ENCODE results near the gene SPARCL1.
"Not testable (repeated sequence)": the region's sequence is repeated elsewhere in the genome, so short reads cannot be mapped to it uniquely, and the experiment has no call there.

DNA sequence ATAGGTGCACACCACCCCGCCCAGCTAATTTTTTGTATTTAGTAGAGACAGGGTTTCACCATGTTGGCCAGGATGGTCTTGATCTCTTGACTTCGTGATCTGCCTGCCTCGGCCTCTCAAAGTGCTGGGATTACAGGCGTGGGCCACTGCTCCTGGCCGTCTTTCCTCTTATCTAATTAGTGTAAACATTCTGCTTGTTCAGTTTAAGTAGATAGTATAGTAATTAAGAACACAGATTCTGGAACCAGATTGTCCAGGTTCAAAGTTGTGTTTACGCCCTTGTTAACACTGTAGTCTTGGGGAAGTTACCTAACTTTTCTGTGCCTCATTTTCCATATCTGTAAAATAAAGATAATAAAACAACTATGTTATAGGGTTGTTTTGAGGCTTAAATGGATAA, 82.8 kb downstream of the SPARCL1 start:
- not testable (repeated sequence) for TF ChIP-seq CTCF (IDR thresholded peaks at IDR 0.05); ZFX (IDR thresholded peaks at IDR 0.05; ENCODE audit: borderline replicate concordance)

All from 22Rv1 (cell line).